Measurements from ENCODE around the gene CRABP1.

Gene CRABP1

DNA sequence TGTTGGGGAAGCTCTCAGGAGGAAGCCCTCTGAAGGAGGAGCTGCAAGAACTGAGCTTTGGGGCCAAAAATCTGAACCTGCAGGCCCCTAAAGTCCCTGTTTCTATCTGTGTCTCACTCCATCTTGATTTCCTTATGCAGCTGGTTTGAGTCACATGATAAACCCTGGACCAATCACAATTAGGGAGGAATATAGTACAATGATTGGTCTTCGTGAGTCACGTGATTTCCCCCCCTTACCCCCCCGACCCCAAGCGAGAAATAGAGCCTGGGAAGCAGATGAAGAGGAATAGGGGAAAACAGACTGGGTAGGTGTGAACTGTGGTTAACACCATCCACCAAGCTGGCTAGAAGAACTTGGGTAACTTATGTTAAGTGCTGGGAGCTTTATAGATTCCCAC, 12.9 kb downstream of the CRABP1 start:
- H3K9me3 ChIP-seq (ENCODE audit: low read length), result no peaks in the 10 kb centered on the region
- no peak overlapping the region for H3K4me3 ChIP-seq (ENCODE audit: low read depth in 1 of 2, low read length in 2 of 2)
- H3K9ac ChIP-seq (ENCODE audit: low read length), result no peak overlapping the region
- H3K27ac ChIP-seq (ENCODE audit: low read depth, low read length), result no peak overlapping the region
- no peaks in the 10 kb centered on the region for H3K27me3 ChIP-seq (ENCODE audit: control insufficient read depth in 1 of 2, insufficient read depth in 2 of 2, low read length in 2 of 2)
- H3K36me3 ChIP-seq (ENCODE audit: insufficient read depth, low read length), result no peaks in the 10 kb centered on the region
- peaks cover 8% of the 10 kb centered on the region for H3K4me1 ChIP-seq (ENCODE audit: insufficient read depth, low read length)

GRCh38 chr15:78355177-78355576, 15.0 kb downstream of the CRABP1 start:
- Histone ChIP-seq H3K9ac (ENCODE audit: low read length) (no peak overlapping the region), H3K4me3 (ENCODE audit: low read depth in 1 of 2, low read length in 2 of 2) (no peak overlapping the region), H3K36me3 (ENCODE audit: insufficient read depth, low read length) (no peaks in the 10 kb centered on the region), H3K4me1 (ENCODE audit: insufficient read depth, low read length) (peaks cover 4% of the 10 kb centered on the region), H3K27ac (ENCODE audit: low read depth, low read length) (no peak overlapping the region), H3K9me3 (ENCODE audit: low read length) (no peaks in the 10 kb centered on the region), H3K27me3 (ENCODE audit: control insufficient read depth in 1 of 2, insufficient read depth in 2 of 2, low read length in 2 of 2) (no peaks in the 10 kb centered on the region)

DNA sequence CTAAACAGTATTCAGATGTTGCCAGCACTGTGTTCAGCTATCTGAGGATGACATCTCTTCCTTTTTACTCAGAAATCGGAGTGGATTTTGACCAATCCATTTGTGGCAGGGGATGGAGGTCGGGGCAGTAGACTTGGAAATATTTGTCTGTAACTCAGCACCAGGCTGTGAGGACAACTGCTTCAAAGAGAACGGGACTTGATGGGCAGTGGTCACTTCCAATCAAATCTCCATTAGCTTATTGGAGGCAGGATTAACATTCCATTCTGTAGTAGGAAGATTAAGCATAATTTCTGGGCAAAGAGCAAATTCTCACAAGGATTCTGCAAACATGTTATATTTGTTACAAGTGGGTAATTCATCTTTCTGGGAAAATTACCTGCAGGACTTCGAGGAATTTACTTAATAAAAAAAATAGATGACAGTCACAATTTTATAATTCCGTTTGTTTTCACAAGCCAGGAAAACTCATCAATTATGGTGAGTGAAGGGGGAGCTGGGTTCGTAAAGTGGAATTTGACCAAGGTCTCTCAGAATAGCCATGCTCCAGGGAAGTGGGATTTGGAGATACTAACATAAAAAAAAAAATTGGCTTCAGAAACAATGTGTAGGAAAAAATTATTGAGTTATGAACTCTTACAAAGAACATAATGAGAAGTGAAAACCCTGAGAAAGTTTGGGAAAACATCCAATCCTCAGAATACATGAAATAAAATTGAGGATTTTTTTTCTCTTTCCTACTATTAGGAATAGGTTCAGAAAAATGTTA, 18.1 kb downstream of the CRABP1 start:
- Histone ChIP-seq H3K4me3 (ENCODE audit: low read depth in 1 of 2, low read length in 2 of 2) (no peak overlapping the region), H3K4me1 (ENCODE audit: insufficient read depth, low read length) (peaks cover 20% of the 10 kb centered on the region), H3K36me3 (ENCODE audit: insufficient read depth, low read length) (no peaks in the 10 kb centered on the region), H3K27ac (ENCODE audit: low read depth, low read length) (no peak overlapping the region), H3K9me3 (ENCODE audit: low read length) (no peaks in the 10 kb centered on the region), H3K9ac (ENCODE audit: low read length) (no peak overlapping the region), H3K27me3 (ENCODE audit: control insufficient read depth in 1 of 2, insufficient read depth in 2 of 2, low read length in 2 of 2) (no peaks in the 10 kb centered on the region)

DNA sequence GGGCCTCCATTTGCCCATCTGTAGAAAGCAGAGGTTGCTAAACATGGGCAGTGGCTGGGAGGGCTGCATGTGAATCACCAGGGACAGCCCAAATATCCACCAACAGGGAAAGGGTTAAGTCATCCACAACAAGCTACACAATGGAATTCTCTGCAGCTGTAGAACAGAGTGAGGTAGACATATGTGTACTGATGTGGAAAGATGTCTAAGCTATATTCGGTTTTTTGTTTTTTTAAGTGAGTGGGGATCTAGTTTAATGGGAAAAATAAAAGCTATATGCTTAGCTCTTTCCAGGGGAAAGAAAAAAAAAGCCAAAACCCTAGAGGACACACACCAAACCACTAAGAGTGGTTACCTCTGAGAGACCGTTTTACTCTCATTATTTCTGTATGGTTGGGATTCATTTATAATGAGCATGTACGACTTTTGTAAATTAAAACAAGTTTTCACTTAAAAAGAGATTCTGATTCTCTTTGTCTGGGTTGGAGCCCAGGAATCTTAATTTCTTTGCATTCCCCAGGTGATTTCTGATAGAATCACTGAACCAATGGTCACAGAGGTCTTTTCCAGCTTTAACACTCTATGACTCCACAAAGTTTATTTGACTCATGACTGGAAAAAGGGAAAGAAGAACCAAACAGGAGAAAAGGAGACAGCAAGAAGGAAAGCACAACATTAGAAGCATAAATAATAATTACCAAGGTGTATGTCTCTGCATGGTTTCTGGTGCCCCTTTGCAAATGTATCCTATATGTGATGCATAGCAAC, 19.1 kb downstream of the CRABP1 start:
- Histone ChIP-seq H3K27ac (ENCODE audit: low read depth, low read length) (no peak overlapping the region), H3K36me3 (ENCODE audit: insufficient read depth, low read length) (no peaks in the 10 kb centered on the region), H3K27me3 (ENCODE audit: control insufficient read depth in 1 of 2, insufficient read depth in 2 of 2, low read length in 2 of 2) (no peaks in the 10 kb centered on the region), H3K4me1 (ENCODE audit: insufficient read depth, low read length) (peaks cover 20% of the 10 kb centered on the region), H3K9ac (ENCODE audit: low read length) (no peak overlapping the region), H3K4me3 (ENCODE audit: low read depth in 1 of 2, low read length in 2 of 2) (no peak overlapping the region), H3K9me3 (ENCODE audit: low read length) (no peaks in the 10 kb centered on the region)

- Histone ChIP-seq H3K27me3 (ENCODE audit: control insufficient read depth in 1 of 2, insufficient read depth in 2 of 2, low read length in 2 of 2) (no peaks in the 10 kb centered on the region), H3K36me3 (ENCODE audit: insufficient read depth, low read length) (no peaks in the 10 kb centered on the region), H3K9ac (ENCODE audit: low read length) (no peak overlapping the region), H3K9me3 (ENCODE audit: low read length) (no peaks in the 10 kb centered on the region), H3K27ac (ENCODE audit: low read depth, low read length) (peak overlapping the region; percentile 54), H3K4me1 (ENCODE audit: insufficient read depth, low read length) (peaks cover 22% of the 10 kb centered on the region), H3K4me3 (ENCODE audit: low read depth in 1 of 2, low read length in 2 of 2) (no peak overlapping the region)
Measured at GRCh38 chr15:78360367-78360801, 20.2 kb downstream of the CRABP1 start.

- Histone ChIP-seq H3K9ac (ENCODE audit: low read length) (no peak overlapping the region), H3K27ac (ENCODE audit: low read depth, low read length) (peak overlapping the region; percentile 29), H3K4me1 (ENCODE audit: insufficient read depth, low read length) (peaks cover 29% of the 10 kb centered on the region), H3K27me3 (ENCODE audit: control insufficient read depth in 1 of 2, insufficient read depth in 2 of 2, low read length in 2 of 2) (no peaks in the 10 kb centered on the region), H3K4me3 (ENCODE audit: low read depth in 1 of 2, low read length in 2 of 2) (no peak overlapping the region), H3K9me3 (ENCODE audit: low read length) (no peaks in the 10 kb centered on the region), H3K36me3 (ENCODE audit: insufficient read depth, low read length) (no peaks in the 10 kb centered on the region)
Measured at GRCh38 chr15:78360958-78361718, 21.0 kb downstream of the CRABP1 start.

DNA sequence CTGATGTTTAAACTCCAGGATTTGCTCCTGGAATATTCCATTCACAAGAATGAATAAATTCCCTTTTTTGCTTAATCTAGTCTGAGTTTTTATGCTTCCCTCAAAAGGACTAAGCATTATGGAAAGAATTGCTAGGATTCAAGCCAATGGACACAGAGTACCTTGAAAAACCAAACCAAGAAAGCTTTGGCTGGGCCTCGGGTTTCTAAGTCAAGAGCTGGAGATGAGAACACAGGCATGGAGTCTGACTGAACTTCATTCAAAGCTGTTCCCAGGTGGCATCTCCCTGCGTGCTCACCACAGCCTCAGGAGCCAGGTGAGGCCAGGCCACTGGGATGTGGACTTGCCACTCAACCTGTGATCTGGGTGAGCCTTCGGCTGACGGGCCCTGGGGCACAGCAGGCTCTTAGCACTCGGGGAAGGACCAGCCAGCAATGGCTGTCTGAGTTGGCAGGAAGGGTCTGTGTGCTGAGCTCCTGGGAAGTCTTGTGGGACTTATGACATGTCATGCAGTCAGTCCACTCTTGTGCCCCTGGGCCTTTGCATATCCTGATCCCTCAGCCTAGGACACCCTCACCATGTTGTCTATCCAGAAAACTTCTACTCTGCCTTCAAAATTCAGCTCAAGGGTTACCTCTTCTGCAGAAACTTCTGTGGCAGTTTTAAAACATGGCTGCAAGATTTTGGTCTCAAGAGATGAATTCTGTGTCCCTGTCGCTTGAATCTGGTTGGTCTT, 21.8 kb downstream of the CRABP1 start:
- Histone ChIP-seq H3K27me3 (ENCODE audit: control insufficient read depth in 1 of 2, insufficient read depth in 2 of 2, low read length in 2 of 2) (no peaks in the 10 kb centered on the region), H3K9ac (ENCODE audit: low read length) (no peak overlapping the region), H3K4me3 (ENCODE audit: low read depth in 1 of 2, low read length in 2 of 2) (no peak overlapping the region), H3K36me3 (ENCODE audit: insufficient read depth, low read length) (no peaks in the 10 kb centered on the region), H3K27ac (ENCODE audit: low read depth, low read length) (no peak overlapping the region), H3K9me3 (ENCODE audit: low read length) (no peaks in the 10 kb centered on the region), H3K4me1 (ENCODE audit: insufficient read depth, low read length) (peaks cover 32% of the 10 kb centered on the region)

- Histone ChIP-seq H3K27me3 (ENCODE audit: control insufficient read depth in 1 of 2, insufficient read depth in 2 of 2, low read length in 2 of 2) (no peaks in the 10 kb centered on the region), H3K9me3 (ENCODE audit: low read length) (no peaks in the 10 kb centered on the region), H3K27ac (ENCODE audit: low read depth, low read length) (no peak overlapping the region)
Measured at GRCh38 chr15:78362716-78363380, 22.7 kb downstream of the CRABP1 start.

GRCh38 chr15:78363381-78363734, 23.2 kb downstream of the CRABP1 start:
- no peak overlapping the region for H3K4me3 ChIP-seq (ENCODE audit: low read depth in 1 of 2, low read length in 2 of 2)
- no peak overlapping the region for H3K9ac ChIP-seq (ENCODE audit: low read length)
- no peaks in the 10 kb centered on the region for H3K9me3 ChIP-seq (ENCODE audit: low read length)
- H3K4me1 ChIP-seq (ENCODE audit: insufficient read depth, low read length), result peaks cover 32% of the 10 kb centered on the region
- no peaks in the 10 kb centered on the region for H3K36me3 ChIP-seq (ENCODE audit: insufficient read depth, low read length)
- no peak overlapping the region for H3K27ac ChIP-seq (ENCODE audit: low read depth, low read length)
- no peaks in the 10 kb centered on the region for H3K27me3 ChIP-seq (ENCODE audit: control insufficient read depth in 1 of 2, insufficient read depth in 2 of 2, low read length in 2 of 2)

More at GRCh38 chr15:78362716-78363380, 22.7 kb downstream of the CRABP1 start:
- H3K9ac ChIP-seq (ENCODE audit: low read length), result no peak overlapping the region
- H3K4me3 ChIP-seq (ENCODE audit: low read depth in 1 of 2, low read length in 2 of 2), result no peak overlapping the region
- H3K36me3 ChIP-seq (ENCODE audit: insufficient read depth, low read length), result no peaks in the 10 kb centered on the region
- peaks cover 32% of the 10 kb centered on the region for H3K4me1 ChIP-seq (ENCODE audit: insufficient read depth, low read length)

DNA sequence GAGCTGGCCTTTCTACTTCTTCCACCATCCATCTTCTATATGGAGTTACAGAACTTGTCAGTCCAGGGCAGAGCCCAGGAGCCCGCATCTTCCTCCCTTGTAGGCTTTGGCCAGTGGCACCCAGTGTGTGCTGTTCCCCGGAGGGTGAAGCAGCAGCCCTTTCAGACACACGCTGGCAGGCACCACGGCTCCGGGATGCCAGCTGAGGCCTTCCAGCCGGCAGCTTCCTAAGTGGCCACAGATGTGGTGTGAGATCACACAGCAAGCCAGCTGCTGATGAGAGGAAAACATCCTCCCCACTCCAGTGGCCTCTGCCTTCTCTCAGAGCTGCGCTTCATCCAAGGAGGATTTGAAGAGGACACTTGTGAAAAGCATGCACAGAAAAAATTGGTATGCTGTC, 24.1 kb downstream of the CRABP1 start:
- Histone ChIP-seq H3K9me3 (ENCODE audit: low read length) (no peaks in the 10 kb centered on the region), H3K27ac (ENCODE audit: low read depth, low read length) (no peak overlapping the region), H3K36me3 (ENCODE audit: insufficient read depth, low read length) (no peaks in the 10 kb centered on the region), H3K9ac (ENCODE audit: low read length) (no peak overlapping the region), H3K4me3 (ENCODE audit: low read depth in 1 of 2, low read length in 2 of 2) (no peak overlapping the region), H3K4me1 (ENCODE audit: insufficient read depth, low read length) (peaks cover 32% of the 10 kb centered on the region), H3K27me3 (ENCODE audit: control insufficient read depth in 1 of 2, insufficient read depth in 2 of 2, low read length in 2 of 2) (no peaks in the 10 kb centered on the region)
